Measurements from ENCODE around the gene PRDM16. TPM values are rescaled to one million over a fixed set of nuclear protein-coding genes. Genes with fewer than 3 reads are reported as not detected.

Gene PRDM16
- total RNA-seq, 1 experiment from 2014 or later, result 6.1 TPM

GRCh38 chr1:3072391-3073185, 3.6 kb downstream of the PRDM16 start (continued):
- TF ChIP-seq, protein P1, sequence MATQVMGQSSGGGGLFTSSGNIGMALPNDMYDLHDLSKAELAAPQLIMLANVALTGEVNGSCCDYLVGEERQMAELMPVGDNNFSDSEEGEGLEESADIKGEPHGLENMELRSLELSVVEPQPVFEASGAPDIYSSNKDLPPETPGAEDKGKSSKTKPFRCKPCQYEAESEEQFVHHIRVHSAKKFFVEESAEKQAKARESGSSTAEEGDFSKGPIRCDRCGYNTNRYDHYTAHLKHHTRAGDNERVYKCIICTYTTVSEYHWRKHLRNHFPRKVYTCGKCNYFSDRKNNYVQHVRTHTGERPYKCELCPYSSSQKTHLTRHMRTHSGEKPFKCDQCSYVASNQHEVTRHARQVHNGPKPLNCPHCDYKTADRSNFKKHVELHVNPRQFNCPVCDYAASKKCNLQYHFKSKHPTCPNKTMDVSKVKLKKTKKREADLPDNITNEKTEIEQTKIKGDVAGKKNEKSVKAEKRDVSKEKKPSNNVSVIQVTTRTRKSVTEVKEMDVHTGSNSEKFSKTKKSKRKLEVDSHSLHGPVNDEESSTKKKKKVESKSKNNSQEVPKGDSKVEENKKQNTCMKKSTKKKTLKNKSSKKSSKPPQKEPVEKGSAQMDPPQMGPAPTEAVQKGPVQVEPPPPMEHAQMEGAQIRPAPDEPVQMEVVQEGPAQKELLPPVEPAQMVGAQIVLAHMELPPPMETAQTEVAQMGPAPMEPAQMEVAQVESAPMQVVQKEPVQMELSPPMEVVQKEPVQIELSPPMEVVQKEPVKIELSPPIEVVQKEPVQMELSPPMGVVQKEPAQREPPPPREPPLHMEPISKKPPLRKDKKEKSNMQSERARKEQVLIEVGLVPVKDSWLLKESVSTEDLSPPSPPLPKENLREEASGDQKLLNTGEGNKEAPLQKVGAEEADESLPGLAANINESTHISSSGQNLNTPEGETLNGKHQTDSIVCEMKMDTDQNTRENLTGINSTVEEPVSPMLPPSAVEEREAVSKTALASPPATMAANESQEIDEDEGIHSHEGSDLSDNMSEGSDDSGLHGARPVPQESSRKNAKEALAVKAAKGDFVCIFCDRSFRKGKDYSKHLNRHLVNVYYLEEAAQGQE (IDR thresholded peaks at IDR 0.05; ENCODE audit: low read depth), result no peak
- no peak for TF ChIP-seq JUND (IDR thresholded peaks at IDR 0.05)
- no peak for TF ChIP-seq SIN3A (IDR thresholded peaks at IDR 0.05; ENCODE audit: low read depth)
- no peak for TF ChIP-seq EGR1 (IDR thresholded peaks at IDR 0.05; ENCODE audit: low read depth)
- no peak for TF ChIP-seq CBX3 (IDR thresholded peaks at IDR 0.05; ENCODE audit: low read depth)

DNA sequence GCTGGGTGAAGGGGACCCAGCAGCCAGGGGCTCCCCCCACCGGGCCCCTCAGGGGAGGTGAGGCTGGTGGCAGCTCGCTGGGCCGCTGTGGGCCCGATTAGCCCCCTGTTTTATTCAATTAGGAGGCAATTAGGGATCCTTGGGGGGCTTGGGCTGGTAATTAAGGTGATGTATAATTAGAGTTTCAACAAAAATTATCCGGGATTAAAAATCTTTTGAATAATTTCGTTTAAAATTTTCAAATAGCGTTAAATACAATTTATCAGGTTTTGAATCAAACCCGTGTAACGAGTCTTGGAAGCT, 4.1 kb downstream of the PRDM16 start:
- ChIA-PET RAD21 (ENCODE audit: low non-redundant PET in 1 of 2, low total read pairs in 2 of 2, uncharacterized antibody in 2 of 2, unreplicated experiment in 2 of 2) (no interaction called here), POLR2A (no interaction called here), CTCF (no interaction called here)
- no peak overlapping the region for H3K27ac ChIP-seq (ENCODE audit: low read depth, low read length)
- no peak for ATAC-seq
- no peak overlapping the region for H3K9ac ChIP-seq (ENCODE audit: low read length)
- no peaks in the 10 kb centered on the region for H3K9me3 ChIP-seq (ENCODE audit: control insufficient read depth in 1 of 2, insufficient read depth in 1 of 2, low read depth in 1 of 2, low read length in 2 of 2)
- H3K4me1 ChIP-seq (ENCODE audit: control insufficient read depth in 1 of 2, insufficient read depth in 2 of 2, low read length in 2 of 2), result no peaks in the 10 kb centered on the region; a peak in 1 of 4 replicates
- intact Hi-C loops (cut with micrococcal nuclease), result loop anchor here (10.0 kb wide), 1 partner anchor 252 kb away; no protein-coding TSS in a partner anchor
- no peak overlapping the region for H3K4me2 ChIP-seq (ENCODE audit: low read length)
- H3K4me3 ChIP-seq (replicated peaks in 1 of 2; ENCODE audit: low read depth in 1 of 2, low read length in 2 of 2), result no peak overlapping the region
- H3K79me2 ChIP-seq (ENCODE audit: insufficient read depth, low read length), result no peaks in the 10 kb centered on the region
- TF ChIP-seq SRF (IDR thresholded peaks at IDR 0.05; ENCODE audit: low read depth) (no peak), ZFX (IDR thresholded peaks at IDR 0.05) (no peak), POLR2AphosphoS5 (IDR thresholded peaks at IDR 0.05; ENCODE audit: low read depth, low read length) (no peak), TCF7L2 (IDR thresholded peaks at IDR 0.05; ENCODE audit: borderline replicate concordance, extremely low read depth, insufficient read depth, insufficient read length) (no peak)
- TF ChIP-seq, protein P2, sequence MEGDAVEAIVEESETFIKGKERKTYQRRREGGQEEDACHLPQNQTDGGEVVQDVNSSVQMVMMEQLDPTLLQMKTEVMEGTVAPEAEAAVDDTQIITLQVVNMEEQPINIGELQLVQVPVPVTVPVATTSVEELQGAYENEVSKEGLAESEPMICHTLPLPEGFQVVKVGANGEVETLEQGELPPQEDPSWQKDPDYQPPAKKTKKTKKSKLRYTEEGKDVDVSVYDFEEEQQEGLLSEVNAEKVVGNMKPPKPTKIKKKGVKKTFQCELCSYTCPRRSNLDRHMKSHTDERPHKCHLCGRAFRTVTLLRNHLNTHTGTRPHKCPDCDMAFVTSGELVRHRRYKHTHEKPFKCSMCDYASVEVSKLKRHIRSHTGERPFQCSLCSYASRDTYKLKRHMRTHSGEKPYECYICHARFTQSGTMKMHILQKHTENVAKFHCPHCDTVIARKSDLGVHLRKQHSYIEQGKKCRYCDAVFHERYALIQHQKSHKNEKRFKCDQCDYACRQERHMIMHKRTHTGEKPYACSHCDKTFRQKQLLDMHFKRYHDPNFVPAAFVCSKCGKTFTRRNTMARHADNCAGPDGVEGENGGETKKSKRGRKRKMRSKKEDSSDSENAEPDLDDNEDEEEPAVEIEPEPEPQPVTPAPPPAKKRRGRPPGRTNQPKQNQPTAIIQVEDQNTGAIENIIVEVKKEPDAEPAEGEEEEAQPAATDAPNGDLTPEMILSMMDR (IDR thresholded peaks at IDR 0.05 in 2 of 3, conservative IDR thresholded peaks at IDR 0.05 in 1 of 3; ENCODE audit: borderline replicate concordance in 1 of 3, insufficient read depth in 1 of 3, low read depth in 2 of 3, low read length in 2 of 3), result no peak
- no peaks in the 10 kb centered on the region for H3K36me3 ChIP-seq (ENCODE audit: control insufficient read depth in 1 of 2, insufficient read depth in 2 of 2, low read length in 2 of 2)
- DNase-seq (ENCODE audit: low read depth, low spot score), result no peak
- BruUV-seq (replicated peaks), result no TSS peak
- H3K27me3 ChIP-seq (ENCODE audit: insufficient read depth, low read length), result no peaks in the 10 kb centered on the region
- no peaks in the 10 kb centered on the region for H4K20me1 ChIP-seq (ENCODE audit: insufficient read depth)
- no peaks in the 10 kb centered on the region for H3K9me2 ChIP-seq (ENCODE audit: insufficient read depth)
- no peak overlapping the region for H2AFZ ChIP-seq (ENCODE audit: low read depth, low read length, poor library complexity, severe bottlenecking)
